A673 (cell line): ENCODE measurements around the gene KLHL30. TPM values are rescaled to one million over a fixed set of nuclear protein-coding genes. Genes with fewer than 3 reads are reported as not detected.

Experiments used
- BruUV-seq: library from RNA; stranded (reverse); fragments of 400-500 nt; replicated peaks from 2 replicates; lab custom pipeline; 2021; lab: Mats Ljungman, UMichigan
- CTCF ChIA-PET: fragments of 300-600 bp; sonication (Branson Sonifier 250); formaldehyde crosslinking; loops from one replicate; lab custom pipeline; 2022; ENCODE audit warnings: antibody characterized with exemption; lab: Charles Lee
- POLR2A ChIA-PET: fragments of 300-600 bp; sonication (Branson Sonifier 250); formaldehyde crosslinking; loops from one replicate; lab custom pipeline; 2022; ENCODE audit warnings: antibody characterized with exemption; ENCODE audit not compliant: low non-redundant PET; lab: Charles Lee
- DNase-seq: peaks from one replicate; pipeline ENCODE4 v3.0.0-alpha.2; 2015; ENCODE audit warnings: low spot score
- H3K27ac ChIP-seq: fragments of 200-600 bp; sonication (generic); 2 replicates; pipeline ENCODE4 v1.5.1; 2016; ENCODE audit warnings: mixed run types, low read depth, mild to moderate bottlenecking, mixed read lengths, antibody characterized with exemption, low read length; ENCODE audit not compliant: poor library complexity, severe bottlenecking
- H3K27me3 ChIP-seq: fragments of 200-600 bp; sonication (generic); replicated peaks from 2 replicates; pipeline ENCODE4 v1.6.1; 2017; ENCODE audit warnings: mixed run types, low read depth, mild to moderate bottlenecking, mixed read lengths, antibody characterized with exemption, low read length; ENCODE audit not compliant: insufficient read depth, poor library complexity
- H3K36me3 ChIP-seq: fragments of 200-600 bp; sonication (generic); 2 replicates; pipeline ENCODE4 v1.6.1; 2016; ENCODE audit warnings: mixed run types, mild to moderate bottlenecking, mixed read lengths, antibody characterized with exemption, low read length; ENCODE audit not compliant: insufficient read depth, poor library complexity, severe bottlenecking
- H3K4me1 ChIP-seq: fragments of 200-600 bp; sonication (generic); 2 replicates; pipeline ENCODE4 v1.6.1; 2017; ENCODE audit warnings: mixed run types, mild to moderate bottlenecking, mixed read lengths, antibody characterized with exemption, low read length; ENCODE audit not compliant: insufficient read depth, poor library complexity, severe bottlenecking
- H3K4me3 ChIP-seq: fragments of 200-600 bp; sonication (generic); 2 replicates; pipeline ENCODE4 v1.5.1; 2016; ENCODE audit warnings: low read depth, mixed run types, mild to moderate bottlenecking, mixed read lengths, low read length; ENCODE audit not compliant: poor library complexity, severe bottlenecking
- H3K9me3 ChIP-seq: fragments of 200-600 bp; sonication (generic); 2 replicates; pipeline ENCODE4 v1.6.1; 2016; ENCODE audit warnings: mixed run types, low read depth, mild to moderate bottlenecking, mixed read lengths, antibody characterized with exemption, low read length; ENCODE audit not compliant: poor library complexity, severe bottlenecking
- CTCF ChIP-seq: fragments of 300-800, 200-600 bp; sonication (generic); conservative IDR thresholded peaks from 2 replicates; pipeline ENCODE4 v1.5.1; 2017; ENCODE audit warnings: low read depth, mild to moderate bottlenecking, antibody characterized with exemption, low read length, moderate library complexity, mixed read lengths
- EZH2 ChIP-seq: fragments of 200-600 bp; sonication (generic); IDR thresholded peaks from 2 replicates; pipeline ENCODE4 v1.6.1; 2017; ENCODE audit warnings: borderline replicate concordance, low read depth, mild to moderate bottlenecking, mixed read lengths, antibody characterized with exemption, low read length; ENCODE audit not compliant: poor library complexity, severe bottlenecking
- intact Hi-C: fragments of 100-400 bp; cut with micrococcal nuclease; formaldehyde crosslinking; loops from one replicate; pipeline ENCODE4 v1.10.0; 2022; ENCODE audit not compliant: unreplicated experiment
- total RNA-seq: library from RNA; stranded (reverse); gene quantifications from 2 replicates; pipeline ENCODE4 v1.2.3, GENCODE V29; 2021

The KLHL30 gene
- total RNA-seq, 1 experiment from 2014 or later, result not detected

- Histone ChIP-seq H3K4me3 (no peak overlapping the region), H3K27ac (no peak overlapping the region), H3K4me1 (peaks cover 7% of the 10 kb centered on the region), H3K27me3 (no peaks in the 10 kb centered on the region), H3K9me3 (no peaks in the 10 kb centered on the region), H3K36me3 (peaks cover 66% of the 10 kb centered on the region)
- TF ChIP-seq EZH2 (no peak), CTCF (no peak)
- BruUV-seq, result no TSS peak
- CTCF ChIA-PET, result no interaction called here
- POLR2A ChIA-PET, result no interaction called here
- intact Hi-C loops, result no loop called here
- no peak for DNase-seq
These were observed 36.2 kb downstream of the KLHL30 start for GRCh38 chr2:238174701-238175100.

GRCh38 chr2:238176613-238177012, 38.1 kb downstream of the KLHL30 start:
- no TSS peak for BruUV-seq
- Histone ChIP-seq H3K4me1 (no peaks in the 10 kb centered on the region), H3K36me3 (peaks cover 68% of the 10 kb centered on the region), H3K27me3 (no peaks in the 10 kb centered on the region), H3K9me3 (no peaks in the 10 kb centered on the region), H3K4me3 (no peak overlapping the region), H3K27ac (no peak overlapping the region)
- ChIA-PET POLR2A (interaction anchor here (0.6 kb wide), 1 partner anchor 175 kb away, joined by 25 read pairs; no protein-coding TSS in a partner anchor), CTCF (no interaction called here)
- TF ChIP-seq EZH2 (no peak), CTCF (no peak)
- intact Hi-C loops, result no loop called here
- no peak for DNase-seq

GRCh38 chr2:238180554-238180953, 42.1 kb downstream of the KLHL30 start:
- Histone ChIP-seq H3K4me3 (no peak overlapping the region), H3K9me3 (no peaks in the 10 kb centered on the region), H3K4me1 (no peaks in the 10 kb centered on the region), H3K27me3 (no peaks in the 10 kb centered on the region), H3K27ac (no peak overlapping the region), H3K36me3 (peaks cover 88% of the 10 kb centered on the region)
- DNase-seq, result no peak
- ChIA-PET POLR2A (no interaction called here), CTCF (no interaction called here)
- no peak for TF ChIP-seq CTCF
- TF ChIP-seq EZH2, result no peak
- intact Hi-C loops, result no loop called here
- BruUV-seq, result no TSS peak
